HG03469 (cell line): ENCODE results near the gene GALNT12.

Source experiments
- ATAC-seq: cut with Tn5 transposase; IDR thresholded peaks from one replicate; pipeline ENCODE4 v1.9.1; 2021; ENCODE audit warnings: mild to moderate bottlenecking, moderate library complexity, moderate number of reproducible peaks; ENCODE audit not compliant: unreplicated experiment

The GALNT12 gene

DNA sequence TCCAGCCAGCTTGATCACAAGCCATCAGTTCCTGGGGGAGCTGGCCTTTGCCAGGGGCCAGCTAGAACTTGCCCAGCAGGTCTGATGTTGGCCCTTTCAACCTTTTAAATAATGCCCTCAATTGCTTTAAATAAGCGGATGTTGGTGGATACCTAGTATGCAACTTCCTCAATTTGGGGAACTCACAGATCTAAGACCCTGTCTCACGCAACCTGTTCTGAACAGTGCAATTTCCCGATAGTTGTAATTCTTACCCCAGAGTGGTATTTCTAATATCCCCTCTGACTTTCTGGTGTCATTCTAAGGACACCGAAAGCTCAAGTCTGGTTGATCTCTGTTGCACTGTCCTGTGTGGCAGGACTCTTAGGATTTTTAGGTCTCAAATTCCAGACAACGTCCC lies 23.1 kb downstream of the GALNT12 start:
- no peak for ATAC-seq

DNA sequence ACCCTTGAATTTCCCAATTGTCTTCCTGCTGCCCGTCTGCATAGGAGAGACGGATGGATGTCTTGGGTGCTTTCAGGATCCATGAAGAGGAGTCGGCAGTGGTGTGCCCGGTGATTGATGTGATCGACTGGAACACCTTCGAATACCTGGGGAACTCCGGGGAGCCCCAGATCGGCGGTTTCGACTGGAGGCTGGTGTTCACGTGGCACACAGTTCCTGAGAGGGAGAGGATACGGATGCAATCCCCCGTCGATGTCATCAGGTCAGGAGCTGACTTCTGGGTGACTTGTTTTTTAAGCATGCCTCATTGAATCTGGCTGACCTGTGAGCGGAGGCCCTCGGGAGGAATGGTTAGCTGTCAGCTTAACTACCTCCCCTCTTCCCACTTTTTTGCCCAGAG lies 24.2 kb downstream of the GALNT12 start:
- ATAC-seq = no peak

DNA sequence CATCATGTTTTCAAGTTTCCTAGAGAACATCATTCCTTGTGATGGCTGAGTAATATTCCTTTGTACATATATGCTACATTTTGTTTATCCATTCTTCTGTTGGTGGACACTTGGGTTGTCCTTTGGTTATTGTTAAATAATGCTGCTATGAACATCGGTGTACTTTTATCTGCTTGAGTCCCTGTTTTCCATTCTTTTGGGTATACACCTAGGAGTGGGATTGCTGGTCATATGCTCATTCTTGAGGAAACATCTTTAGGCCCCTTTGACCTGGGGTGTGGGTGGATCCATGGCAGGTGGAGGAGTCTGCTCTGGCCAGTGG lies 25.3 kb downstream of the GALNT12 start:
- ATAC-seq = no peak

DNA sequence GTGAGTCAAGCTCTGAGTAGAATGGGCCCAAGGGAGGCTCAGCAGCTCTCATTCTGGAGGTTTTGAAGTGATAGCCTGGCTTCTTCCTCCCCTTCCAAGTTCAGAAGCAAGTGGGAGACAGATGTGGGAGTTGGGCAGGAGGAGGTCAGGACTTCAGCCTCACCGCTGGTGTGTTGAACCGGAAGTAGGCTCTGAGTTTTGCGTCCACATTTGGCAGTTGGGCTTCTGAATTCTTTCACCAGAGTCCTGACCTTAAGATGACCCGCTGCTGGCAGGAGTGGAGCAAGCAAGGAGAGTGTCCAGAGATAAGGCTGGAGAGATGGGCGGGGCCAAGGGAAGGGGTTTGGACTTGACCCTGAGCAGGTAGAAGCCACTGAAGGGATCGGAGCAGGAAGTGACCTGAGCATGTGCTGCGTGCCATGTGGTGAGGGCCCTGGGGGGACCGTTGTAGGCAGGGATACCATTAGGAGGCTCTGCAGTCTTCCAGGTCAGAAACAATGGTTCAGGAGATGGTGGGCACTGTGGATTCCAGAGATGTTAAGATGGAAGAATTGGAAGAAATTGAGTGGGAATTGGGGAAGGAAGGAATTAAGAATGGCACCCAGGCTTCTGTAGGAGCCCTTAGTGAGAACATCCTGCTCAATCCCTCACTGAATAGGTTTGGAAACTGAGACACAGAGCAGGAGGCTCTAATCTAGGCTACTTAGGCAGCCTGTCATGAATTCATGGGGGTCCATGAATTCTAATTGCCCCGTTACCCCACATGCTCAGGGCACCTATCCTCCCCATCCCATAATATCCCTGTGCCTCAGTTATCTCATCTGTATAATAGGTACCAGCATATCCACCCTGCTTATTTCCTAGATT lies 25.9 kb downstream of the GALNT12 start:
- no peak for ATAC-seq

DNA sequence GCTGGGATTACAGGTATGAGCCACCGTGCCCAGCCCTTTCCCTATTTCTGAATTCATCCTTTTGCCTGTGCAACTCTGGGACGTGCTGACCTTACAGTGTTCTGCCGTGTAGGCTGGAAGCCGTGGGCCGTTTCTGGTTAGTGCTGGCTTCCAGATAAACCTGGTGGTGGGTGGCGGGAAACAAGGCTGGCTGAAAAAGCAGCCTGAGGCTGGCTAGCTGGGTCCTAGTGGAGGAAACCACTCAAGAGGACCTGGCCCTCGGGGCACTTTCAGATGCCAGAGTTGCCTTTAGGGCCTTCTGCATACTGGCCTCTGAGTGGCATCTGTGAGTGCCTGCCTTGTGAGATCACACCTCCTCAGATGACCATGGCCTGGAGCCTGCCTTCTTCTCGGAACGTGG lies 26.9 kb downstream of the GALNT12 start:
- ATAC-seq = no peak

DNA sequence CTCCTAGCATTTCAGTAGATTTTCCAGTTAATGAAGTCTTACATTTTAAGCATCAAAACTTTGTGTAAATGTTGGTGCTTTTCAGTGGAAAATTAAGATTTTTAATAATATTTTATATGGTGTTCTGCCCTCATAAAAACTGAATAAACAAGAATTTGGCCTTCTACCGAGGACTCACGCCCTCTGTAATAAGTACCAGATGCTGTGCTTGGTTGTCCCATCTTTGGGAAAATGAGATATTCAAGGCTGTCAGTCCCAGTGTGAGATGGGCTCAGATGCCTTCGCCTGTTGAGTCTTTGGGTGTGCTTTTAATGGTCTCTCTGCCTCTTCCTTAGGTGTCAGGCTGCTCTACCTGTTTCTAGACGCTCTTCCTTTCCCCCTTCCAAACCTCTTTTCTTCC lies 28.7 kb downstream of the GALNT12 start:
- no peak for ATAC-seq

DNA sequence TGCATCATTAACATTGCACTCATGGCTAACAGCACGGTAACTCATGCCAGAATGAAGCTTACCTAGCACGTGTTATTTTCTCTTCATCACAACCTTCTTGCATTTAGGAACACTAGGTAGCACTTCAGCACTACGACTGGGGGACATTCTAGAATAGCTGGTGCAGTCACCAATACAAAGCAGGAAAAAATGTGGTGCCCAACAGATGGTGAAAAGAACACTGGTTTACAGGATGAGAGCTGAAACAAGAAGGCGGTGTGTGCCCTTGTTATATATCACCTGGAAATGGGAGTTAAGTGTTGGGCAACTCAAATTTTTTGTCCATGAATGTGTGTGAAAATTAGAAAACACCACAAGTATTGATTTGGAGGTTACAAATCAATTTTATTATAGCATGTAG lies 30.0 kb downstream of the GALNT12 start:
- no peak for ATAC-seq

DNA sequence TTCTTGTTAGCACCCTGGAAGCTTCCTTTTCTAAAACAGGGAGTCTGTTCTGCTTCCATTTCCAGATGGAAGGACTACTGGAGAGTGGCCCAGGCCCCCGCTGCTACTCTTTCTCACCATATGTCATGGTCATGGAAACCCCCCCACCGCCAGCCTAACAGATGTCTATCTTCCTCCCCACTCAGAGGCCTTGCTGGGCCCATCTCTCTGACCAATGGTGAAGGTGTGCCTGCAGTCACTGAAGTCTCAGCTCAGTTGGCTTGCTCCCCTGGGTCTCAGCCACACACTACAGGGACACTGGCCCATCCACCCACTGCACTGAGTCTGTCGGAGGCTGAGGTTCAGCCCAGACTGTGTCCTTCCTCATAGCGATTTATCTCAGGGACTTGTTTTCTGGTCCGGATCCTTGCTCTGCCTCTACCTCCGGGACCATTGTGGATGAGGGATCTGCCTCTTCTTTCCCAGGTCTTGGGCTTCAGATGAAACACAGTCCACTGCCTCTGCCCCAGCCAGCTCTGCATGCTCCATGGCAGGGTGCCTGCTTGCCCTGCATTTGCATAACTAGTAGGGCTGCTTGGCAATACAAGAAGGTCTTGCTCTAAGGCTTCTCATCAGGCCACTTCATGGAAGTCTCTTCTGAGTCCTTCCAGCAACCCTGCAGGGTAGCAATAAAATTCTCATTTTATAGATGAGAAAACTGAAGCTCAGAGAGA lies 30.8 kb downstream of the GALNT12 start:
- no peak for ATAC-seq

DNA sequence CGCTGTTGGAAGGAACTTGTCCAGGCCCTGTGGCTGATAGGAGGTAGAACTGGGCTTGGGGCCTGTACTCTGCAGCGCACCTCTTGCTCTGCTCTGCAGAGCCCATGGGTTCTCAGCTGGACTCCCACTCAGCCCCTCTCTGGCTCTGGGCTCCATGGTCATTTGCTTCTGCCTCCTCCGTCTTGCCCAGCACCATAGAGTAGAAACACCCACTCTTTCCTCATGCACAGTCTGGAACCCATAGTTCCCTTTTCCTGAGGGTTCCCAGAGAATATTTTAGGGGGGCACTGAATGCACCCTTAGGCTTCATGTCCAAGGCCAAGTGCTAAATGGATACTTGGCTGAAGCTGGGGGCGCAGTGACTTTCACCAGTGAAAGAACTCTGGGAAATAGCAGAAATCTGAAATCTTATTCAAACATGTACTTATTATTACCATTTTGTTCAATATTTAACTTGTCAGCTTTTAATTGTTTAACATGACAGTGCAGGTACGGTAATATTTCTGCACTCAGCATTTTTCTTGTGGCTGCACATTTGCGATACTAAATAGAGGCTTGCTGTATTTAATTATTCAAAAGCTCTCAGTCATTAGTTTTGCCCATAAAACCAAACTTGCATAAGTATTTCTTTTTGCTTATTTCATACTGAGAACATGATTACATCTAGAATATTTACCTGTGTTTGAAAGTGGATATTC lies 31.5 kb downstream of the GALNT12 start:
- no peak for ATAC-seq

DNA sequence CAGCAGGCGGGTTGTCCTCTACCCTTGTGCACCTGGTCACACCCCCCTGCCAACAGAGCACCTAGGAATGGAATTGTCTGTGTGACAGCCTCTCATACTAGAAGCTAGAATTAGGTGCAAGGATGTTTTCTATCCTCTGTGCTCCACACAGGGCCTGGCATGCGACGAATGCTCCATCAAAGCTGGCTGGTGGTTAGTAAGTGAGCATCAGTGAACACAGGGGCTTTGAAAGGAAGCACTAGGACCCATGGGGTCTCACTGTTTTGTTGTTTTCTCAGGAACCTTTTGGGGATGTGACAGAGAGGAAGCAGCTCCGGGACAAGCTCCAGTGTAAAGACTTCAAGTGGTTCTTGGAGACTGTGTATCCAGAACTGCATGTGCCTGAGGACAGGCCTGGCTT lies 32.3 kb downstream of the GALNT12 start:
- ATAC-seq = no peak

DNA sequence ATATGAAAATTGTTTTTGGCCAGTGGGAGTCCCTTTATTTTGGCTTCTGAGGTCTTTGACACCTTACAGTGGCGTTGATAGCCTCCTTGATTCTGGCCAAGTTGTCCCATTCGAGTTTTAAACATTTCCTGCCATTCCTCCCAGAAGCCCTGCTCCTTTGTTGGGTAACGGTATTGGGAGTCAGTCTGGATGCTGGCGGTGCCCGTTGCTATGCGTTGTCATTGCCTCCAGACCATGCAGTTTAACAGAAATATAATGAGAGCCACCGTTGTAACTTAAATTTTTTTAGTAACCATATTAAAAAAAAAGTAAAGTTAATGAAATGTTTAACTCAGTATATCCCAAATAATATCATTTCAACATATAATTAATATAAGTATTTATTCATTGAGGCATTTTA lies 35.0 kb downstream of the GALNT12 start:
- ATAC-seq = no peak

DNA sequence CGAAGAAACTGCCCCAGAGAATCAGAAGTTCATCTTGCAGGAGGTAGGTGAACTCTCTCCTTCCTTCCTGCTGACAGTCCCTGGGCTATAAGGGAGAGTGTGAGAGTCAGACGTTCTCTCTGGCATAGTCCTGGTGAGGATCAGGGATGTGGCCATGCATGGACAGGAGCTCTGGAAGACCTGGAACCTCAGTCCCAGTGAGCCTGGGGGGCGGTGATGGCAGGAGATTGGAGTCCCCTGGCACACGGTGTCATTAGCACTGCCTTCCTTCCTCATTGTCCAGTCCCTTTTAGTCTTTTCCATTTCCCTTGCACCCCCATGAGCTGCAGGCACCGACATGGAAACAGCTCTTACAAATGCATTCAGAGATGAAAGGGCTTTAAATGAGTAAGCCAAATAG lies 38.6 kb downstream of the GALNT12 start:
- no peak for ATAC-seq

DNA sequence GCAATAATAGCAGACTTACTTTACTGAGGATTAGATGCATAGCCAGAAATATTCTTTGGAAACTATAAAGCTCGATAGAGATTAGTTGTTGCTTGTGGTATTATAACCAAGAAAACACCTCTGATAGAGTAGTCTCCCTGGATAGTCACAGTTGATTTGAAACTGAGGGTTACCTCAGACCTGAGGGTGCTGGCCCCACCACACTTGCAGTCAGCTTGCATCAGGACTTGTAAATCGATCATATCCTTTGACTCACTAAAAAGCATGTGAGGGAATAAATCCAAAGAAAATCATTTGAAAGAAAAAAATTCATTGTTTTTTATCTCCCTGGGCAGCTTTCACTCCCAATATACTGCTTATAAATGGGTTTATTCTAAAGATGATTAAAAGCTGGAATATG lies 39.4 kb downstream of the GALNT12 start:
- ATAC-seq = no peak

DNA sequence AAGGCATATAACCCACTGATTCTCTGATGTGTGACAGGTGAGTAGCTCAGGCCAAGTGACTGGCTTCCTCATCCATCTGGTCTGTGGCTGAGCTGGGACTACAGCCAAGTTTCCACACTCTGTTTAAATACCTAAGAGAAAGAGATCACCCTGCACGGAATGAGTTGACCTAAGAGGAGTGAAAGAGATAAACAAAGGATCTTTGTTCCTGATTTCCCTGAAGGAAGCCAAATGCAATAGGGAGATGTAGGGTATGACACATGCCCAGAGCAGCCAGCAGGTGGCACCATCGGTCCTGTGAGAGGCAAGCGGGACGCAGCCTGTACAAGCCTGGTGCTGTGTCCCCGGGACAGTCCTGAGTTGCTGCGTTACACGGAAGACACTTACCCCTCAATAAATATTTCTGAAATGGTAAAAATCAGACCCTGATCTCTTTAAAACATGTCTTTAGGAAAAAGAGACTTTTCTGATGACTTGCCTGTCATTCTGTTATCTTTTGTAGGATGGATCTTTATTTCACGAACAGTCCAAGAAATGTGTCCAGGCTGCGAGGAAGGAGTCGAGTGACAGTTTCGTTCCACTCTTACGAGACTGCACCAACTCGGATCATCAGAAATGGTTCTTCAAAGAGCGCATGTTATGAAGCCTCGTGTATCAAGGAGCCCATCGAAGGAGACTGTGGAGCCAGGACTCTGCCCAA lies 41.1 kb downstream of the GALNT12 start:
- peak; percentile 75 for ATAC-seq

DNA sequence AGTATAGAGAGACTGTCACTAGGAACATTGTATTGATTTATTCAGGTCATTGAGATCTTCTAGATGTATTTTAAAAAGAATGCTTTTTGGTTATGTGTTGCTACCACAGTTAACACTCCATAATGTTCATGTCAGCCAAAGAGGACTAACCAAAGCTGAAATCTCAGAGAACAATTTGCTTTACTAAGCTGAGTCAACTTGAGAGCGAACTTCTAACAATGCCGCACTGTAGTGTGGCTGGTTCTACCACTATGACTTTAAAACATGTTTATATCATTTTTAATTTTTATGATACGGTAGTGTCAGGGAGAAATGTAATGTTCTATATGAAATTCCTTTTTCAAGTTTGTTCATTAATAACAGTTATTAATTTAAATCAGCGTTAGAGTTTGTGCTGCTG lies 42.1 kb downstream of the GALNT12 start:
- no peak for ATAC-seq

DNA sequence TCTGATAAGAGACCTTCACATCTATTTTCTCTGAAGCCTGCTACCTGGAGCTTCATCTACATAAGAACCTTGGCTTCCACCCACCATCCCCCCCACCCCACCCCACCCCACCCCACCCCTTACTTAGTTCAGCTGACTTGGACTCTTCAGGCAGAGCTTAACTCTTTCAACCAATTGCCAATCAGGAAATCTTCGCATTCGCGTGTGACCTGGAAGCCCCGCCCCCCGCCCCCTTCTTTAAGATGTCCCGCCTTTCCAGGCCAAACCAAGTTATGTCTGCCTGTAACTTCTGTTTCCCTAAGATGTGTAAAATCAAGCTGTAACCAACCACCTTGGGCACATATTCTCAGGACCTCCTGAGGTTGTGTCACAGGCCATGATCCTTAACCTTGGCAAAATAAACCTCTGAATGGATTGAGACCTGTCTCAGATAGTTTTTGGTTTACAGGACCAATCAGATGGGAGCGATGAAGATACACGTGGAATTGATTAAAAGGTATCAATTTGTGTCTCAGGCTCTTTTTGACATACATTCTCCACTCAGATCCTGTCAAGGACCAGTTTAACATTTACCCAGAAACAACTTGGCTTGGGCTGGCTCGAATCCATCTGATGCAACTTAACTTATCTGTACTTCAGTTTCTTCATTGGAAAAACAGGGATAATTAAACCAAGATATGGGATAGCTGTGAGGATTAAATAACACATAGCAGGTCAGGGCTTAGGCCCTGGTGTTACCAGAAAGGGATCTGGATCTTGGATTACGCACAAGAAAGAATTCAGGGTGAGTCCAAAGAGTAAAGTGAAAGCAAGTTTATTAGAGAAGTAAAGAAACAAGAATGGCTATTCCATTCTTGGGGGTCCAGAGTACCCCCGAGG lies 43.6 kb downstream of the GALNT12 start:
- ATAC-seq = no peak

DNA sequence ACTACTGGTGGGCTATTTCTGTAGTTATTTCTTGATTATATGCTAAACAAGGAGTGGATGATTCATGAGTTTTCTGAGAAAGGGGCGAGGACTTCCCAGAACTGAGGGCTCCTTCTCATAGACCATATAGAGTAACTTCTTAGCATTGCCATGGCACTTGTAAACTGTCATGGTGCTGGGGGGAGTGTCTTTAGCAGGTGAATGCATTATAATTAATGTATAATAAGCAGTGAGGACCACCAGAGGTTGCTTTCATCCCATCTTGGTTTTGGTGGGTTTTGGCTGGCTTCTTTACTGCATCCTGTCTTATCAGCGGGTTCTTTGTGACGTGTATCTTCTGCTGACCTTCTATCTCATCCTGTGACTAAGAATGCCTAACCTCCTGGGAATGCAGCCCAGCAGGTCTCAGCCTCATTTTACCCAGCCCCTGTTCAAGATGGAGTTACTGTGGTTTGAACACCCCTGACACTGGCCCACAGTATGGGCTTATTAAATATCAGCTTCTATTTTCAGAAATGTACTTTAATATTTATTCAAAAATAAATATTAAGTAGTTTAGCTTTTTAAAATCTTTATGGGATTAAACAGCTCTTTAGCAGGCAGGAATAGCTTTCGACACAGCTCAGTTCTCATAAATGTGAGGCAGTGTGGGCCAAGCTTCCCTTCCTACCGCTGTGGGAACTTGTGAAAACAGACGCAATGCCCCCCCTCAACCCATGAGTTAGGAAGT lies 44.4 kb downstream of the GALNT12 start:
- ATAC-seq = no peak

DNA sequence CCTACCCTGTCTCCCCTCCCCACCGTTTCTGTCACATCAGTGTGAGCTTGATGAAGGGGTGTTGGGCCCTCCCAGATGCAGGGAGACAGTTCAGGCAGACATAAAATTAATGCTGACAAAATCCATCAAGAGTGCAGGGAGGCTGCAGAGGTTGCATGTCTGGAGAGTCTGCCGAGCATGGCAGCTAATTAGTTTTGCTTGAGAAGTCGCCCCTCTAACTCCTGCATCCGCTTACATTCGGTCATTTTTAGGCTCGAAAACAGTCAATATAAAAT lies 44.9 kb downstream of the GALNT12 start:
- no peak for ATAC-seq

DNA sequence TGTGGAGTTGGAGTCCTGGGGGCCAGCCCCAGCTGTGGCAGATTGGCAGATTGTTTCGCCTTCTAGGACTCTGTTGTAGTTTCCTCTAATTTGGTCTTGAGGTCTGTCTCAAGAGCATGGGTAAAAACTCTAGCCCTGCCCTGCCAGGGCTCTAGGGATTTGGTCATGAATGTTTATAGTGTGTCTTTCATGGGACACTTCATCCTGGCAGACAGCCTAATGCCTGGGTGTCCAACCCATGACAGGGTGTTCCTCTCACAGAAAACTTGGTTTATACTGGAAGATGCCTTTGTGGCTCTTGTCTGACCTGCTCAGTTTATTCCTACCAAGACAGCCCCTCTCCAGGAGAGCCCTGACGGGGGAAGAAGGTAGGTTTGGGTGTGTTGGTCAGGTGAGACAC lies 45.5 kb downstream of the GALNT12 start:
- no peak for ATAC-seq

DNA sequence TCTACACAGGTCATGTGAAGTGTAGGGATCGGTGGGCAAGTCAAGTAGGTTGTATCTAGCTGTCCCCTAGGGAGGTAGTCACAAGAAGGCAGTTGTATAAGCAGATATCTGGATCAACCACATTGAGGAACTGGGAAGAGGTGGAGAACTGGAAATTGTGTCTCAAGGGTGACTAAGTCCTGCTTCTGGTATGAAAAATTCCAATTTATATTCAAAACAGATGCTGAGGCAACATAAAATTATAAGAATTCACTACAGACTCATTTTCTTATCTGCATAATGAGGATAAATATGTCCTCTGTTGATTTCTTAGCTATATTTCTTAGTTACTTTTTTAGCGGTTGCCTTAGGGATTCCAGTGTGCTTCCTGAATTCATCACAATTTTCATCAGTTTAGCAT lies 46.8 kb downstream of the GALNT12 start:
- ATAC-seq = no peak
